VCaP (cell line): ENCODE data around the gene VAT1L.

ENCODE experiments used
- H3K27ac ChIP-seq: fragments of 450-650 bp; 2 replicates; pipeline ENCODE4 v1.5.1; 2017
- CTCF ChIP-seq: fragments of 450-650 bp; conservative IDR thresholded peaks from 2 replicates; pipeline ENCODE4 v1.5.1; 2017; ENCODE audit warnings: mild to moderate bottlenecking, moderate library complexity

The VAT1L gene

GRCh38 chr16:77843405-77843804, 55.0 kb downstream of the VAT1L start:
- no peak overlapping the region for H3K27ac ChIP-seq
- TF ChIP-seq CTCF, result no peak

GRCh38 chr16:77844801-77845200, 56.4 kb downstream of the VAT1L start:
- no peak for TF ChIP-seq CTCF
- no peak overlapping the region for H3K27ac ChIP-seq

GRCh38 chr16:77849646-77850258, 61.4 kb downstream of the VAT1L start:
- H3K27ac ChIP-seq, result no peak overlapping the region
- TF ChIP-seq CTCF, result no peak

GRCh38 chr16:77850636-77851333, 62.4 kb downstream of the VAT1L start:
- TF ChIP-seq CTCF, result no peak
- no peak overlapping the region for H3K27ac ChIP-seq

GRCh38 chr16:77853161-77853560, 64.8 kb downstream of the VAT1L start:
- no peak for TF ChIP-seq CTCF

GRCh38 chr16:77856438-77857160, 68.2 kb downstream of the VAT1L start:
- no peak for TF ChIP-seq CTCF
- H3K27ac ChIP-seq, result no peak overlapping the region

More at GRCh38 chr16:77853161-77853560, 64.8 kb downstream of the VAT1L start:
- H3K27ac ChIP-seq, result no peak overlapping the region

GRCh38 chr16:77858060-77858459, 69.7 kb downstream of the VAT1L start:
- no peak for TF ChIP-seq CTCF

More at GRCh38 chr16:77858060-77858459, 69.7 kb downstream of the VAT1L start:
- H3K27ac ChIP-seq, result no peak overlapping the region
